Ishikawa (cell line): ENCODE measurements around the gene COMMD3.
A peak's percentile ranks its signal among the peaks of the same experiment; 100 is the strongest.

Experiments
- CEBPB ChIP-seq: IDR thresholded peaks from 2 replicates; pipeline ENCODE4 v1.6.1; 2012
- CREB1 ChIP-seq: IDR thresholded peaks from 2 replicates; pipeline ENCODE4 v1.6.1; 2012; ENCODE audit warnings: low read depth
- EGR1 ChIP-seq: IDR thresholded peaks from 2 replicates; pipeline ENCODE4 v1.6.1; 2012
- EP300 ChIP-seq: IDR thresholded peaks from 2 replicates; pipeline ENCODE4 v1.6.1; 2012; ENCODE audit warnings: borderline replicate concordance
- FOXM1 ChIP-seq: IDR thresholded peaks from 2 replicates; pipeline ENCODE4 v1.6.1; 2012; ENCODE audit warnings: low read depth, borderline replicate concordance
- MAX ChIP-seq: IDR thresholded peaks from 2 replicates; pipeline ENCODE4 v1.6.1; 2012
- NFIC ChIP-seq: IDR thresholded peaks from 2 replicates; pipeline ENCODE4 v1.6.1; 2012
- RAD21 ChIP-seq: IDR thresholded peaks from 2 replicates; pipeline ENCODE4 v1.6.1; 2012; ENCODE audit warnings: low read depth
- REST ChIP-seq: IDR thresholded peaks from 2 replicates; pipeline ENCODE4 v1.6.1; 2012; ENCODE audit warnings: low read depth, mild to moderate bottlenecking
- TAF1 ChIP-seq: IDR thresholded peaks from 2 replicates; pipeline ENCODE4 v1.6.1; 2012; ENCODE audit warnings: low read depth, mild to moderate bottlenecking
- TCF12 ChIP-seq: IDR thresholded peaks from 2 replicates; pipeline ENCODE4 v1.6.1; 2012; ENCODE audit warnings: low read depth
- TEAD4 ChIP-seq: IDR thresholded peaks from 2 replicates; pipeline ENCODE4 v1.6.1; 2012
- YY1 ChIP-seq: IDR thresholded peaks from 2 replicates; pipeline ENCODE4 v1.6.1; 2012; ENCODE audit warnings: low read depth
- ZBTB7A ChIP-seq: IDR thresholded peaks from 2 replicates; pipeline ENCODE4 v1.6.1; 2012; ENCODE audit warnings: low read depth
- TF ChIP-seq, protein P1 (sequence below): IDR thresholded peaks from 2 replicates; pipeline ENCODE4 v1.6.1; 2012

The COMMD3 gene

GRCh38 chr10:22325272-22326144 lies 9.3 kb downstream of the COMMD3 start:
- TF ChIP-seq TAF1 (peak; percentile 48; the same call in 1 of the 2 replicates), RAD21 (no peak; the same call in 1 of the 2 replicates), NFIC (peak; percentile 36; the same call in 1 of the 2 replicates), TEAD4 (peak; percentile 47; the same call in 1 of the 2 replicates), REST (no peak), FOXM1 (no peak), ZBTB7A (peak; percentile 67; the same call in 1 of the 2 replicates), CEBPB (no peak), TCF12 (no peak; the same call in 1 of the 2 replicates), CREB1 (no peak), EGR1 (no peak), YY1 (no peak), EP300 (no peak), MAX (peak; percentile 50; the same call in 1 of the 2 replicates)
- TF ChIP-seq, protein P1, sequence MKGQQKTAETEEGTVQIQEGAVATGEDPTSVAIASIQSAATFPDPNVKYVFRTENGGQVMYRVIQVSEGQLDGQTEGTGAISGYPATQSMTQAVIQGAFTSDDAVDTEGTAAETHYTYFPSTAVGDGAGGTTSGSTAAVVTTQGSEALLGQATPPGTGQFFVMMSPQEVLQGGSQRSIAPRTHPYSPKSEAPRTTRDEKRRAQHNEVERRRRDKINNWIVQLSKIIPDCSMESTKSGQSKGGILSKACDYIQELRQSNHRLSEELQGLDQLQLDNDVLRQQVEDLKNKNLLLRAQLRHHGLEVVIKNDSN: no peak

GRCh38 chr10:22326145-22326702 lies 10.0 kb downstream of the COMMD3 start:
- TF ChIP-seq REST: no peak
- TF ChIP-seq NFIC: no peak
- no peak for TF ChIP-seq TCF12
- TF ChIP-seq FOXM1: no peak
- TF ChIP-seq, protein P1: no peak
- TF ChIP-seq TAF1: no peak
- no peak for TF ChIP-seq MAX
- TF ChIP-seq EGR1: no peak
- no peak for TF ChIP-seq TEAD4
- no peak for TF ChIP-seq CREB1
- TF ChIP-seq YY1: no peak
- TF ChIP-seq ZBTB7A: no peak
- TF ChIP-seq CEBPB: no peak
- no peak for TF ChIP-seq RAD21
- no peak for TF ChIP-seq EP300

DNA sequence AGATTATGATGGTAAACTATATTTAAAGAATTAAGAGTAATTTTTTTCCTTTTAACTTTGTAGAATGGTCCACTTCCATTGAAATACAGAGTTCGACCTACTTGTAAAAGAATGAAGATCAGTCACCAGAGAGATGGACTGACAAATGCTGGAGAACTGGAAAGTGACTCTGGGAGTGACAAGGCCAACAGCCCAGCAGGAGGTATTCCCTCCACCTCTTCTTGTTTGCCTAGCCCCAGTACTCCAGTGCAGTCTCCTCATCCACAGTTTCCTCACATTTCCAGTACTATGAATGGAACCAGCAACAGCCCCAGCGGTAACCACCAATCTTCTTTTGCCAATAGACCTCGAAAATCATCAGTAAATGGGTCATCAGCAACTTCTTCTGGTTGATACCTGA lies 13.0 kb downstream of the COMMD3 start:
- no peak for TF ChIP-seq NFIC
- TF ChIP-seq TEAD4: no peak
- TF ChIP-seq TCF12: no peak
- no peak for TF ChIP-seq FOXM1
- TF ChIP-seq CREB1: no peak
- TF ChIP-seq REST: no peak
- TF ChIP-seq RAD21: no peak
- no peak for TF ChIP-seq MAX
- TF ChIP-seq, protein P1: no peak
- no peak for TF ChIP-seq TAF1
- no peak for TF ChIP-seq CEBPB
- TF ChIP-seq YY1: no peak
- TF ChIP-seq EGR1: no peak
- no peak for TF ChIP-seq EP300
- no peak for TF ChIP-seq ZBTB7A
